Activated CD4-positive, alpha-beta T cell treated with anti-CD3 and anti-CD28 coated beads, Interleukin-2, Interleukin-4, amounts not matched to agents 100 ng/mL and 50 ng/mL, durations not matched to agents 16 hours and 8 hours (primary cell): ENCODE data around the gene WBP1L.
"Not testable (repeated sequence)": the region's sequence is repeated elsewhere in the genome, so short reads cannot be mapped to it uniquely, and the experiment has no call there.

Experiments
- DNase-seq: peaks from one replicate; pipeline ENCODE4 v3.0.0-alpha.2; 2020; ENCODE audit warnings: low spot score

Gene WBP1L

GRCh38 chr10:102723989-102724388 is 19.8 kb upstream of the WBP1L start:
- DNase-seq = no peak

GRCh38 chr10:102726274-102726673 is 17.5 kb upstream of the WBP1L start:
- DNase-seq = no peak

GRCh38 chr10:102727037-102727818 is 16.5 kb upstream of the WBP1L start:
- no peak for DNase-seq

GRCh38 chr10:102729029-102730026 is 14.4 kb upstream of the WBP1L start:
- DNase-seq = peak; percentile 42

- no peak for DNase-seq
Observed at GRCh38 chr10:102731222-102731800, 12.4 kb upstream of the WBP1L start.

GRCh38 chr10:102732661-102733060 is 11.1 kb upstream of the WBP1L start:
- DNase-seq = no peak

GRCh38 chr10:102735065-102735562 is 8.6 kb upstream of the WBP1L start:
- no peak for DNase-seq

- no peak for DNase-seq
Observed at GRCh38 chr10:102738692-102739121, 5.0 kb upstream of the WBP1L start.

GRCh38 chr10:102740229-102740628 is 3.5 kb upstream of the WBP1L start:
- DNase-seq = no peak

GRCh38 chr10:102741726-102742237 is 2.0 kb upstream of the WBP1L start:
- DNase-seq = no peak

- DNase-seq = not testable (repeated sequence)
Observed at GRCh38 chr10:102742313-102742712, 1.4 kb upstream of the WBP1L start.

GRCh38 chr10:102743078-102743587 is 615 bp upstream of the WBP1L start:
- no peak for DNase-seq

GRCh38 chr10:102744374-102745051 is 765 bp downstream of the WBP1L start:
- DNase-seq = no peak

GRCh38 chr10:102745157-102745556 is 1.4 kb downstream of the WBP1L start:
- no peak for DNase-seq

GRCh38 chr10:102752266-102752930 is 8.7 kb downstream of the WBP1L start:
- DNase-seq = no peak

GRCh38 chr10:102752934-102753664 is 9.4 kb downstream of the WBP1L start:
- peak; percentile 17 for DNase-seq

- no peak for DNase-seq
Observed at GRCh38 chr10:102753718-102754117, 10.0 kb downstream of the WBP1L start.

- no peak for DNase-seq
Observed at GRCh38 chr10:102757323-102757722, 13.6 kb downstream of the WBP1L start.

- no peak for DNase-seq
Observed at GRCh38 chr10:102758240-102758932, 14.6 kb downstream of the WBP1L start.
